Measurements from ENCODE around the gene NCKAP5.

Gene NCKAP5

GRCh38 chr2:132751836-132752235, 816.4 kb downstream of the NCKAP5 start:
- H3K4me2 ChIP-seq (ENCODE audit: insufficient read depth, low read length), result no peak overlapping the region
- DNase-seq (no peak), ATAC-seq (ENCODE audit: insufficient read depth, low read depth) (no peak)
- no peaks in the 10 kb centered on the region for H3K27me3 ChIP-seq (ENCODE audit: insufficient read depth, low read length, poor library complexity)
- no peaks in the 10 kb centered on the region for H3K79me2 ChIP-seq (ENCODE audit: insufficient read depth, low read length)
- H2AFZ ChIP-seq (ENCODE audit: low read depth, low read length), result no peak overlapping the region
- H3K4me1 ChIP-seq (ENCODE audit: insufficient read depth, low read length), result no peaks in the 10 kb centered on the region
- no peaks in the 10 kb centered on the region for H3K9me3 ChIP-seq (ENCODE audit: insufficient read depth, low read length, severe bottlenecking)
- H4K20me1 ChIP-seq (ENCODE audit: insufficient read depth, low read length), result no peaks in the 10 kb centered on the region
- H3K36me3 ChIP-seq (ENCODE audit: insufficient read depth, low read length), result no peaks in the 10 kb centered on the region
- no peak overlapping the region for H3K4me3 ChIP-seq (ENCODE audit: low read depth in 1 of 2, low read length in 2 of 2)
- no peak overlapping the region for H3K9ac ChIP-seq (ENCODE audit: low read depth, low read length)
- H3K27ac ChIP-seq (ENCODE audit: low read length), result no peak overlapping the region
- no peak for TF ChIP-seq EZH2 (IDR thresholded peaks at IDR 0.05; ENCODE audit: borderline replicate concordance, low read depth, low read length, severe bottlenecking)
- TF ChIP-seq, protein P1, sequence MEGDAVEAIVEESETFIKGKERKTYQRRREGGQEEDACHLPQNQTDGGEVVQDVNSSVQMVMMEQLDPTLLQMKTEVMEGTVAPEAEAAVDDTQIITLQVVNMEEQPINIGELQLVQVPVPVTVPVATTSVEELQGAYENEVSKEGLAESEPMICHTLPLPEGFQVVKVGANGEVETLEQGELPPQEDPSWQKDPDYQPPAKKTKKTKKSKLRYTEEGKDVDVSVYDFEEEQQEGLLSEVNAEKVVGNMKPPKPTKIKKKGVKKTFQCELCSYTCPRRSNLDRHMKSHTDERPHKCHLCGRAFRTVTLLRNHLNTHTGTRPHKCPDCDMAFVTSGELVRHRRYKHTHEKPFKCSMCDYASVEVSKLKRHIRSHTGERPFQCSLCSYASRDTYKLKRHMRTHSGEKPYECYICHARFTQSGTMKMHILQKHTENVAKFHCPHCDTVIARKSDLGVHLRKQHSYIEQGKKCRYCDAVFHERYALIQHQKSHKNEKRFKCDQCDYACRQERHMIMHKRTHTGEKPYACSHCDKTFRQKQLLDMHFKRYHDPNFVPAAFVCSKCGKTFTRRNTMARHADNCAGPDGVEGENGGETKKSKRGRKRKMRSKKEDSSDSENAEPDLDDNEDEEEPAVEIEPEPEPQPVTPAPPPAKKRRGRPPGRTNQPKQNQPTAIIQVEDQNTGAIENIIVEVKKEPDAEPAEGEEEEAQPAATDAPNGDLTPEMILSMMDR (IDR thresholded peaks at IDR 0.05; ENCODE audit: borderline replicate concordance, extremely low read depth, low read length, poor library complexity, severe bottlenecking), result no peak

DNA sequence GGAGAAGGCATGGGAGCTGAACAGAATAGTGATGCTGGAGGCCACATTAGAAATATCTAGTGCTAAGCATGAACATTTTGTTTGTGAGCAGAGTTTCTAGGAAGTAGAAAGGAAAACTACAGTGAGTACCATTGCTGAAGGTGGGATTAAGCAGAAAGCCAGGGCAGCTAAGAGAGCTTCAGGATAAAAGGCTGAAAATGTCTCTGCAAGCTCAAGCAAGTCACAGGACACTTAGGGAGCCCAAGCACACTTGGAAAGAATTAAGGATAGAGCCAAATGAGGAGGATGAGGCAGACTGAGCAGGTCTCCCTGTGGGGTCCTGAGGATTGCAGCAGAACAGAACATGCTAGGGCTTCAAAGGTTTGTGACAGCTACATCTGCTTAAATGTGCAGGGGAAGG, 817.7 kb downstream of the NCKAP5 start:
- no peaks in the 10 kb centered on the region for H4K20me1 ChIP-seq (ENCODE audit: insufficient read depth, low read length)
- H3K79me2 ChIP-seq (ENCODE audit: insufficient read depth, low read length), result no peaks in the 10 kb centered on the region
- H3K4me2 ChIP-seq (ENCODE audit: insufficient read depth, low read length), result no peak overlapping the region
- no peak overlapping the region for H3K4me3 ChIP-seq (ENCODE audit: low read depth in 1 of 2, low read length in 2 of 2)
- H3K9ac ChIP-seq (ENCODE audit: low read depth, low read length), result no peak overlapping the region
- no peaks in the 10 kb centered on the region for H3K27me3 ChIP-seq (ENCODE audit: insufficient read depth, low read length, poor library complexity)
- TF ChIP-seq EZH2 (IDR thresholded peaks at IDR 0.05; ENCODE audit: borderline replicate concordance, low read depth, low read length, severe bottlenecking), result no peak
- TF ChIP-seq, protein P1 (IDR thresholded peaks at IDR 0.05; ENCODE audit: borderline replicate concordance, extremely low read depth, low read length, poor library complexity, severe bottlenecking), result no peak
- DNase-seq (no peak), ATAC-seq (ENCODE audit: insufficient read depth, low read depth) (no peak)
- no peak overlapping the region for H2AFZ ChIP-seq (ENCODE audit: low read depth, low read length)
- no peak overlapping the region for H3K27ac ChIP-seq (ENCODE audit: low read length)
- H3K4me1 ChIP-seq (ENCODE audit: insufficient read depth, low read length), result no peaks in the 10 kb centered on the region
- no peaks in the 10 kb centered on the region for H3K36me3 ChIP-seq (ENCODE audit: insufficient read depth, low read length)
- H3K9me3 ChIP-seq (ENCODE audit: insufficient read depth, low read length, severe bottlenecking), result no peaks in the 10 kb centered on the region

DNA sequence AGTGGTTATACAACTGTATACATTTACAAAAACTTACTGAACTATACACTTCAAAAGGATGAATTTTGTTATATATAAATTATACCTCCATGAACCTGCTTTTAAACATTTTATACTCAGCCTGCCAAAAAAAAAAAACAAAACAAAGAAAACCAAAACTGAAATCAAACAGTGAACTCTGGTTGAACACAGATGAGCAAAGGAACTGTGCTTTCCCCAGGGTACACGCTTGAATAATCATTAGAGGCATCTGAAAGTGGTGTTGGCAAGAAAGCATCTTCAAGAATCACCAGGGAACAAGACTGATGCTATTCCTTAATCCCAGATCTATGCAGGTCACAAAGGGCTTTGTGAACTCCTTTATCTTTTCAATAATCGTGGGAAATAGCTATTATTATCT, 821.2 kb downstream of the NCKAP5 start:
- H3K4me2 ChIP-seq (ENCODE audit: insufficient read depth, low read length), result no peak overlapping the region
- no peak for ATAC-seq (ENCODE audit: insufficient read depth, low read depth)
- H3K27me3 ChIP-seq (ENCODE audit: insufficient read depth, low read length, poor library complexity), result no peaks in the 10 kb centered on the region
- TF ChIP-seq, protein P1 (IDR thresholded peaks at IDR 0.05; ENCODE audit: borderline replicate concordance, extremely low read depth, low read length, poor library complexity, severe bottlenecking), result no peak
- TF ChIP-seq EZH2 (IDR thresholded peaks at IDR 0.05; ENCODE audit: borderline replicate concordance, low read depth, low read length, severe bottlenecking), result no peak
- no peak overlapping the region for H3K27ac ChIP-seq (ENCODE audit: low read length)
- H3K36me3 ChIP-seq (ENCODE audit: insufficient read depth, low read length), result no peaks in the 10 kb centered on the region
- no peaks in the 10 kb centered on the region for H3K4me1 ChIP-seq (ENCODE audit: insufficient read depth, low read length)
- no peak overlapping the region for H2AFZ ChIP-seq (ENCODE audit: low read depth, low read length)
- no peak for DNase-seq
- no peaks in the 10 kb centered on the region for H3K79me2 ChIP-seq (ENCODE audit: insufficient read depth, low read length)
- no peak overlapping the region for H3K9ac ChIP-seq (ENCODE audit: low read depth, low read length)
- no peaks in the 10 kb centered on the region for H4K20me1 ChIP-seq (ENCODE audit: insufficient read depth, low read length)
- no peaks in the 10 kb centered on the region for H3K9me3 ChIP-seq (ENCODE audit: insufficient read depth, low read length, severe bottlenecking)
- H3K4me3 ChIP-seq (ENCODE audit: low read depth in 1 of 2, low read length in 2 of 2), result no peak overlapping the region

DNA sequence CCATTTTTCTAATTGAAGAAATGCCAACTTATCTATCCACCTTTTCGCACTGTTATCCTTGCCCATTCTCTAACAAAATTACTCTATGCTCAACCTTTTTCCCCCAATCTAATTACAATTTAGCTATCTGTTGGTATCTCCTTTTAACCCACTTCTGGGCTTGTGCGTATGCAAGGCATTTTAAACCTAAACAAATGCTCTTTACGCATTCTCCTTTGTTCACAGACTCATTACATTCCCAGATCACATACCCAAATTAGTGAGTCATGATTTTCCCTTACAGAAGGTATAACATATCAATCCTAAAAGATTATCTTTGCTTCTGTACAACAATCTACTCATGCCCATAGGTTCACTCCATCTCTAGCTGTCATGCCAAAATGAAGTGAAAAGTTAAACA, 826.5 kb downstream of the NCKAP5 start:
- Histone ChIP-seq H3K79me2 (ENCODE audit: insufficient read depth, low read length) (no peaks in the 10 kb centered on the region), H3K4me2 (ENCODE audit: insufficient read depth, low read length) (no peak overlapping the region), H3K27me3 (ENCODE audit: insufficient read depth, low read length, poor library complexity) (no peaks in the 10 kb centered on the region), H3K27ac (ENCODE audit: low read length) (no peak overlapping the region), H3K4me3 (ENCODE audit: low read depth in 1 of 2, low read length in 2 of 2) (no peak overlapping the region), H3K36me3 (ENCODE audit: insufficient read depth, low read length) (no peaks in the 10 kb centered on the region), H3K9me3 (ENCODE audit: insufficient read depth, low read length, severe bottlenecking) (no peaks in the 10 kb centered on the region), H2AFZ (ENCODE audit: low read depth, low read length) (no peak overlapping the region), H4K20me1 (ENCODE audit: insufficient read depth, low read length) (no peaks in the 10 kb centered on the region), H3K9ac (ENCODE audit: low read depth, low read length) (no peak overlapping the region), H3K4me1 (ENCODE audit: insufficient read depth, low read length) (no peaks in the 10 kb centered on the region)
- TF ChIP-seq EZH2 (IDR thresholded peaks at IDR 0.05; ENCODE audit: borderline replicate concordance, low read depth, low read length, severe bottlenecking), result no peak
- TF ChIP-seq, protein P1 (IDR thresholded peaks at IDR 0.05; ENCODE audit: borderline replicate concordance, extremely low read depth, low read length, poor library complexity, severe bottlenecking), result no peak
- ATAC-seq (ENCODE audit: insufficient read depth, low read depth), result no peak
- DNase-seq, result no peak

Data from DND-41 (cell line).